Heart right ventricle (tissue), 16 donors: ENCODE measurements around the gene UBXN2A. TPM values are rescaled to one million over a fixed set of nuclear protein-coding genes. Genes with fewer than 3 reads are reported as not detected.

Experiments used
- ATAC-seq, 8 donors: fragments of 200-7000 bp; cut with Tn5 transposase; one replicate each; pipeline ENCODE4 v1.9.1; 2020; ENCODE audit warnings: mild to moderate bottlenecking in 8 of 8, moderate library complexity in 8 of 8, moderate number of reproducible peaks in 1 of 8
- DNase-seq, 2 donors: peaks; one replicate each; pipeline ENCODE4 v3.0.0-alpha.2; 2020
- H3K27ac ChIP-seq, 10 donors: fragments of 200-600 bp; sonication (generic) in 2 of 10; one replicate each; pipeline versions ENCODE4 v1.5.0 to v1.8.0; 2020 to 2022; ENCODE audit warnings: mild to moderate bottlenecking in 3 of 10
- H3K27me3 ChIP-seq, 7 donors: fragments of 200-600 bp; one replicate each; pipeline ENCODE4 v1.8.0; 2021 to 2022; ENCODE audit warnings: mild to moderate bottlenecking in 2 of 7
- H3K36me3 ChIP-seq, 9 donors: fragments of 200-600 bp; sonication (generic) in 1 of 9; one replicate each; pipeline versions ENCODE4 v1.5.0 to v1.8.0; 2020 to 2022; ENCODE audit warnings: mild to moderate bottlenecking in 2 of 9
- H3K4me1 ChIP-seq, 9 donors: fragments of 200-600 bp; sonication (generic) in 1 of 9; one replicate each; pipeline versions ENCODE4 v1.5.0 to v1.8.0; 2020 to 2022; ENCODE audit warnings: mild to moderate bottlenecking in 4 of 9
- H3K4me3 ChIP-seq, 10 donors: fragments of 200-600 bp; sonication (generic) in 2 of 10; one replicate each; pipeline versions ENCODE4 v1.5.0 to v1.8.0; 2020 to 2022; ENCODE audit warnings: mild to moderate bottlenecking in 7 of 10, moderate library complexity in 2 of 10
- H3K9me3 ChIP-seq, 11 donors: fragments of 200-600 bp in 10 of 11; sonication (generic) in 2 of 11; one replicate each; pipeline versions ENCODE4 v1.5.0 to v1.8.0; 2013 to 2022; ENCODE audit warnings: mild to moderate bottlenecking in 2 of 11, control low read depth in 1 of 11, moderate library complexity in 1 of 11
- CTCF ChIP-seq, 9 donors: fragments of 200-600 bp; sonication (generic) in 2 of 9; IDR thresholded peaks; one replicate each; pipeline versions ENCODE4 v1.5.0 to v1.8.0; 2021 to 2022; ENCODE audit warnings: antibody characterized with exemption in 9 of 9, mild to moderate bottlenecking in 5 of 9, moderate library complexity in 1 of 9
- WGBS, 2 donors: extraction: QIAGEN DNeasy Blood & Tissue Kit; methylation state at CpG; one replicate each; pipeline ENCODE4 v1.1.7; 2013; ENCODE audit warnings: inconsistent platforms in 1 of 2; 5-methylcytosine and 5-hydroxymethylcytosine counted together
- intact Hi-C, 10 donors: fragments of 100-400 bp; cut with DNase I; formaldehyde crosslinking; loops; one replicate each; pipeline versions ENCODE4 v1.11.1 to v1.14.2; 2022
- polyA plus RNA-seq, 2 donors: library from polyadenylated mRNA; stranded (reverse); fragments of 200-250 nt; gene quantifications; one replicate each; pipeline ENCODE4 v1.2.3, GENCODE V29; 2013
- total RNA-seq, 10 donors: library from RNA; stranded (reverse); fragmentation: NEBNext Ultra II Directional in 3 of 10; extraction: Animal tissue kit (Norgen Biotek cat#: 25700) in 3 of 10; gene quantifications; one replicate each; pipeline versions ENCODE4 v1.2.1 to v1.2.4, GENCODE V29; 2021 to 2023
- donor health status: Arrhythmogenic right ventricular cardiomyopathy.
- donor health status: ischemic (EF 13 %, LVEDD 7.1; RV severe dilation, severe dysfunction).
- donor health status: healthy with polysubstance abuse.
- donor health status: DM: no; HTN: yes; CAD: no.
- donor health status: DM: no; HTN: no; CAD: no.
- donor health status: ischemic (EF 25% LVEDD 6.9; RV normal size, moderate dysfunction).
- donor health status: ischemic (EF 25% LVEDD 5.7; RV mildly dilated, moderate dysfunction).
- donor health status: healthy.
- donor health status: DM: yes; HTN: yes; CAD: no.
- donor health status: Ischemic cardiomyopathy.
- donor health status: ischemic (EF 35%, LVEDD 5.7; RV mildly dilated, moderate dysfunction).
- donor health status: nonischemic (EF 11% LVEDD 7.7; RV severe dilation, severe dysfunction).
- donor health status: DM: yes; HTN: yes; CAD: no.
- donor health status: PGD.
- donor health status: ischemic (EF 29% LVEDD 5.4; RV normal size, mild dysfunction).
- donor health status: nonischemic (EF 23%, LVEDD 6.1; RV moderate dilation, normal function).

Gene UBXN2A
- total and polyA plus RNA-seq, 12 donors = 7.9 to 23.8 (median 19.7) TPM

- peak overlapping the region; percentile 86 to 100 (median 99) for H3K27ac ChIP-seq
- ATAC-seq (peak; percentile 31 to 75 (median 50)), DNase-seq (no peak)
- no peak for TF ChIP-seq CTCF (IDR thresholded peaks at IDR 0.05)
- peaks cover 0 to 12% (median 0%) of the 10 kb centered on the region in 9 donors for H3K36me3 ChIP-seq
- no peaks in the 10 kb centered on the region for H3K9me3 ChIP-seq
- no peaks in the 10 kb centered on the region for H3K27me3 ChIP-seq
- intact Hi-C loops = loop anchor here in 7 of 10 donors (2.0 to 10.0 kb wide), 8 partner anchors 14 to 158 kb away; partner anchors contain the start of genes SF3B6 (in 4 of the 7), TP53I3 (in 4 of the 7), WDCP (in 3 of the 7) and UBXN2A (in 2 of the 7)
- 0% methylated on average over 39 of the region's 39 CpGs for WGBS, 2 donors
- H3K4me1 ChIP-seq = peaks cover 2 to 60% (median 46%) of the 10 kb centered on the region in 9 donors
- peak overlapping the region; percentile 79 to 99 (median 92) for H3K4me3 ChIP-seq
These were observed 13.9 kb upstream of the UBXN2A start for GRCh38 chr2:23926290-23926749.

- H3K9me3 ChIP-seq = no peaks in the 10 kb centered on the region
- peaks cover 2 to 54% (median 39%) of the 10 kb centered on the region in 9 donors for H3K4me1 ChIP-seq
- peak within 1 kb of the TSS; percentile 86 to 100 (median 99) for H3K27ac ChIP-seq
- peak; percentile 93 to 96 (median 95) for ATAC-seq
- intact Hi-C loops = loop anchor here in 7 of 10 donors (1.0 to 10.0 kb wide), 9 partner anchors 11 to 158 kb away; partner anchors contain the start of genes SF3B6 (in 4 of the 7), TP53I3 (in 4 of the 7), WDCP (in 3 of the 7) and UBXN2A (in 2 of the 7)
- H3K27me3 ChIP-seq = no peaks in the 10 kb centered on the region
- peaks cover 0 to 17% (median 0%) of the 10 kb centered on the region in 9 donors for H3K36me3 ChIP-seq
- TF ChIP-seq CTCF (IDR thresholded peaks at IDR 0.05) = peak; percentile 65 to 96 (median 92)
- 0% methylated on average over 82 to 88 of the region's 88 CpGs for WGBS, 2 donors
- peak; percentile 89 to 94 for DNase-seq
- H3K4me3 ChIP-seq = peak within 1 kb of the TSS; percentile 79 to 99 (median 92)
These were observed 13.3 kb upstream of the UBXN2A start, which contains the start of gene ATAD2B for GRCh38 chr2:23926750-23927571. Gene ATAD2B, minus strand, starts transcription at chr2:23927123. Its CDS starts 353 bp downstream, at chr2:23926770.

- Histone ChIP-seq H3K9me3 (no peaks in the 10 kb centered on the region), H3K4me3 (no peak overlapping the region), H3K36me3 (peaks cover 0 to 17% (median 0%) of the 10 kb centered on the region in 9 donors), H3K27ac (no peak overlapping the region), H3K4me1 (peaks cover 0 to 10% (median 4%) of the 10 kb centered on the region in 9 donors), H3K27me3 (no peaks in the 10 kb centered on the region)
- intact Hi-C loops = loop anchor here in 1 of 10 donors (10.0 kb wide), 1 partner anchor 121 kb away; no protein-coding TSS in a partner anchor
- DNase-seq = no peak
- no peak for ATAC-seq
- 64 to 87% methylated on average over 1 of the region's 1 CpG for WGBS, 2 donors
- TF ChIP-seq CTCF (IDR thresholded peaks at IDR 0.05) = no peak
These were observed 6.0 kb upstream of the UBXN2A start for GRCh38 chr2:23934259-23934658.
